Activated naive CD4-positive, alpha-beta T cell treated with anti-CD3 and anti-CD28 coated beads, Interleukin-2, amount 50 U/mL, for 16 hours (primary cell): ENCODE measurements around the gene ARPC5.

Experiments
- DNase-seq: peaks from one replicate; pipeline ENCODE4 v3.0.0-alpha.2; 2020

Gene ARPC5

GRCh38 chr1:183609759-183610452 is 25.7 kb downstream of the ARPC5 start:
- no peak for DNase-seq

GRCh38 chr1:183609313-183609712 is 26.3 kb downstream of the ARPC5 start:
- DNase-seq: no peak

GRCh38 chr1:183607322-183607980 is 28.1 kb downstream of the ARPC5 start:
- DNase-seq: no peak

- DNase-seq: no peak
Measured at GRCh38 chr1:183605904-183606303, 29.7 kb downstream of the ARPC5 start.

GRCh38 chr1:183604815-183605214 is 30.8 kb downstream of the ARPC5 start:
- no peak for DNase-seq

GRCh38 chr1:183604038-183604808 is 31.4 kb downstream of the ARPC5 start:
- DNase-seq: no peak

GRCh38 chr1:183602510-183602909 is 33.1 kb downstream of the ARPC5 start:
- DNase-seq: no peak

GRCh38 chr1:183600634-183601033 is 34.9 kb downstream of the ARPC5 start:
- DNase-seq: no peak

GRCh38 chr1:183600136-183600535 is 35.4 kb downstream of the ARPC5 start:
- no peak for DNase-seq

GRCh38 chr1:183598386-183598785 is 37.2 kb downstream of the ARPC5 start:
- DNase-seq: no peak

- DNase-seq: no peak
Measured at GRCh38 chr1:183597656-183598347, 37.8 kb downstream of the ARPC5 start.

GRCh38 chr1:183596500-183596899 is 39.1 kb downstream of the ARPC5 start:
- DNase-seq: no peak

GRCh38 chr1:183595537-183595936 is 40.0 kb downstream of the ARPC5 start:
- DNase-seq: no peak

GRCh38 chr1:183593356-183593755 is 42.2 kb downstream of the ARPC5 start:
- no peak for DNase-seq

- no peak for DNase-seq
Measured at GRCh38 chr1:183592733-183593132, 42.9 kb downstream of the ARPC5 start.

- DNase-seq: no peak
Measured at GRCh38 chr1:183590244-183591191, 45.1 kb downstream of the ARPC5 start, which contains the start of gene NCF2. NCF2 (minus strand) TSS chr1:183590459; CDS start chr1:183590329, 130 bp downstream.

GRCh38 chr1:183589874-183590243 is 45.7 kb downstream of the ARPC5 start:
- DNase-seq: no peak

GRCh38 chr1:183589384-183589783 is 46.2 kb downstream of the ARPC5 start:
- DNase-seq: no peak

- DNase-seq: no peak
Measured at GRCh38 chr1:183588827-183589226, 46.8 kb downstream of the ARPC5 start.

- no peak for DNase-seq
Measured at GRCh38 chr1:183586926-183587325, 48.7 kb downstream of the ARPC5 start.

GRCh38 chr1:183586455-183586854 is 49.1 kb downstream of the ARPC5 start:
- no peak for DNase-seq

- no peak for DNase-seq
Measured at GRCh38 chr1:183585038-183585437, 50.5 kb downstream of the ARPC5 start.
